Keratinocyte (primary cell): ENCODE measurements around the gene GP1BB. TPM values are rescaled to one million over a fixed set of nuclear protein-coding genes. Genes with fewer than 3 reads are reported as not detected.

Source experiments
- DNase-seq: peaks from one replicate; pipeline ENCODE4 v3.0.0-alpha.2; 2011; ENCODE audit warnings: low read depth, missing footprints, low spot score
- FAIRE-seq: peaks from 2 replicates; lab custom pipeline; 2011; peaks lifted over from hg19 to GRCh38; lab: Jason Lieb, UNC
- H2AFZ ChIP-seq: 2 replicates; pipeline ENCODE4 v1.6.0; 2012; ENCODE audit warnings: low read length, control low read depth, inconsistent platforms; ENCODE audit not compliant: control insufficient read depth
- H3K27ac ChIP-seq: 2 replicates; pipeline ENCODE4 v1.5.1; 2011; ENCODE audit warnings: low read length; ENCODE audit not compliant: control insufficient read depth, insufficient read depth
- H3K27me3 ChIP-seq: 3 replicates; pipeline ENCODE4 v1.6.0; 2011; ENCODE audit warnings: low read length; ENCODE audit not compliant: control insufficient read depth, insufficient read depth; ENCODE audit errors: extremely low read depth
- H3K36me3 ChIP-seq, 2 experiments: 2 replicates in 1 of 2; 3 replicates in 1 of 2; pipeline ENCODE4 v1.5.1; 2011; ENCODE audit warnings: low read length in 2 of 2, mild to moderate bottlenecking in 1 of 2; ENCODE audit not compliant: control insufficient read depth in 2 of 2, insufficient read depth in 2 of 2; ENCODE audit errors: extremely low read depth in 1 of 2
- H3K4me1 ChIP-seq: 3 replicates; pipeline ENCODE4 v1.5.1; 2011; ENCODE audit warnings: low read length; ENCODE audit not compliant: control insufficient read depth, insufficient read depth; ENCODE audit errors: extremely low read depth
- H3K4me2 ChIP-seq: 3 replicates; pipeline ENCODE4 v1.6.0; 2011; ENCODE audit warnings: low read depth, low read length; ENCODE audit not compliant: control insufficient read depth, insufficient read depth; ENCODE audit errors: extremely low read depth
- H3K4me3 ChIP-seq, 3 experiments: fragments of 200-600 bp in 1 of 3; sonication (generic) in 1 of 3; 2 replicates in 2 of 3; 3 replicates in 1 of 3; pipeline ENCODE4 v1.5.1; 2011 to 2016; ENCODE audit warnings: low read length in 3 of 3, mild to moderate bottlenecking in 3 of 3, control low read depth in 2 of 3, inconsistent platforms in 1 of 3, low read depth in 1 of 3, mixed read lengths in 1 of 3, mixed run types in 1 of 3, moderate library complexity in 1 of 3; ENCODE audit not compliant: control insufficient read depth in 2 of 3, insufficient read depth in 2 of 3; ENCODE audit errors: extremely low read depth in 1 of 3
- H3K79me2 ChIP-seq: 2 replicates; pipeline ENCODE4 v1.6.0; 2012; ENCODE audit warnings: low read length; ENCODE audit not compliant: control insufficient read depth, insufficient read depth
- H3K9ac ChIP-seq: 3 replicates; pipeline ENCODE4 v1.6.0; 2011; ENCODE audit warnings: low read length; ENCODE audit not compliant: control insufficient read depth, insufficient read depth; ENCODE audit errors: extremely low read depth
- H3K9me1 ChIP-seq: 3 replicates; pipeline ENCODE4 v1.6.0; 2011; ENCODE audit warnings: low read length; ENCODE audit not compliant: control insufficient read depth, insufficient read depth; ENCODE audit errors: extremely low read depth
- H3K9me3 ChIP-seq: 2 replicates; pipeline ENCODE4 v1.5.1; 2012; ENCODE audit warnings: low read depth, low read length; ENCODE audit not compliant: control insufficient read depth
- H4K20me1 ChIP-seq: 3 replicates; pipeline ENCODE4 v1.6.0; 2011; ENCODE audit warnings: low read length; ENCODE audit not compliant: control insufficient read depth, insufficient read depth; ENCODE audit errors: extremely low read depth
- CTCF ChIP-seq, 3 experiments: IDR thresholded peaks in 1 of 3; conservative IDR thresholded peaks in 1 of 3; optimal IDR thresholded peaks in 1 of 3; 2 replicates in 2 of 3; 3 replicates in 1 of 3; pipeline versions ENCODE3 to v1.5.1; 2011; ENCODE audit warnings: low read length in 3 of 3, mild to moderate bottlenecking in 3 of 3, moderate library complexity in 2 of 3, control low read depth in 1 of 3, inconsistent platforms in 1 of 3; ENCODE audit not compliant: insufficient read depth in 2 of 3; ENCODE audit errors: extremely low read depth in 1 of 3
- EZH2 ChIP-seq: IDR thresholded peaks from one replicate; pipeline ENCODE4 v1.6.1; 2012; ENCODE audit warnings: inconsistent platforms, mild to moderate bottlenecking, low read length, moderate library complexity
- dilution Hi-C: fragments of 300-500 bp; cut with MboI; formaldehyde crosslinking; loops from one replicate; pipeline ENCODE4 v1.7.0; 2020; ENCODE audit warnings: low sequenced_read_pairs; ENCODE audit not compliant: extremely low pct_ligation_motif_present
- polyA plus RNA-seq, 5 experiments: library from polyadenylated mRNA; depleted of rRNA in 3 of 5; stranded (reverse) in 3 of 5; stranded (forward) in 1 of 5; unstranded in 1 of 5; fragments of >200 nt; gene quantifications; 1 replicate in 1 of 5; 2 replicates in 3 of 5; 3 replicates in 1 of 5; pipeline versions ENCODE4 v1.2.1 to v1.2.3, GENCODE V29; 2011 to 2012; ENCODE audit warnings: missing spikeins in 2 of 5, low read depth in 1 of 5, low replicate concordance in 1 of 5

Gene GP1BB
- polyA plus RNA-seq, 1 donor (not counting 4 experiments of a cell fraction or from before 2014, with no cell fraction given) = 0.05 TPM

GRCh38 chr22:19703869-19704268 is 19.5 kb upstream of the GP1BB start:
- DNase-seq (no peak), FAIRE-seq (no peak)
- dilution Hi-C loops = no loop called here
- Histone ChIP-seq H3K9me1 (no peaks in the 10 kb centered on the region), H3K36me3 (no peaks in the 10 kb centered on the region), H3K27ac (no peak overlapping the region), H3K9ac (no peak overlapping the region), H3K27me3 (peaks cover 25% of the 10 kb centered on the region), H2AFZ (no peak overlapping the region), H3K9me3 (no peaks in the 10 kb centered on the region), H3K79me2 (no peaks in the 10 kb centered on the region), H3K4me1 (no peaks in the 10 kb centered on the region), H4K20me1 (no peaks in the 10 kb centered on the region), H3K4me3 (no peak overlapping the region), H3K4me2 (no peak overlapping the region)
- TF ChIP-seq EZH2 = no peak
- TF ChIP-seq CTCF (optimal IDR thresholded peaks at IDR 0.05 in 1 of 3, IDR thresholded peaks at IDR 0.05 in 1 of 3, conservative IDR thresholded peaks at IDR 0.05 in 1 of 3; ENCODE audit: extremely low read depth in 1 of 3, insufficient read depth in 2 of 3, low read length in 3 of 3) = no peak

GRCh38 chr22:19704355-19705015 is 18.9 kb upstream of the GP1BB start:
- dilution Hi-C loops = no loop called here
- Histone ChIP-seq H3K9me3 (no peaks in the 10 kb centered on the region), H3K9ac (no peak overlapping the region), H3K27ac (no peak overlapping the region), H3K79me2 (no peaks in the 10 kb centered on the region), H4K20me1 (no peaks in the 10 kb centered on the region), H3K4me2 (no peak overlapping the region), H3K36me3 (no peaks in the 10 kb centered on the region), H3K27me3 (peaks cover 31% of the 10 kb centered on the region), H3K9me1 (no peaks in the 10 kb centered on the region), H3K4me1 (no peaks in the 10 kb centered on the region), H2AFZ (no peak overlapping the region), H3K4me3 (no peak overlapping the region)
- TF ChIP-seq CTCF (optimal IDR thresholded peaks at IDR 0.05 in 1 of 3, IDR thresholded peaks at IDR 0.05 in 1 of 3, conservative IDR thresholded peaks at IDR 0.05 in 1 of 3; ENCODE audit: extremely low read depth in 1 of 3, insufficient read depth in 2 of 3, low read length in 3 of 3) (no peak), EZH2 (no peak)
- FAIRE-seq = no peak
- DNase-seq = no peak
